Activated T-cell treated with anti-CD3 and anti-CD28 coated beads, Interleukin-2, amount 50 U/mL, for 4 hours (primary cell): Measurements from ENCODE around the gene GAPVD1. TPM values are rescaled to one million over a fixed set of nuclear protein-coding genes. Genes with fewer than 3 reads are reported as not detected.

Experiments used
- ATAC-seq, 2 donors: fragments of 200-7000 bp; cut with Tn5 transposase; one replicate each; pipeline ENCODE4 v1.10.0; 2021
- DNase-seq: peaks from one replicate; pipeline ENCODE4 v3.0.0-alpha.2; 2020
- H3K27me3 Mint-ChIP-seq: one replicate; pipeline ENCODE4 v1.8.0; 2021; ENCODE audit warnings: low read depth, mixed read lengths
- H3K36me3 Mint-ChIP-seq: one replicate; pipeline ENCODE4 v1.8.0; 2022; ENCODE audit warnings: mixed read lengths; ENCODE audit not compliant: insufficient read depth
- H3K4me1 Mint-ChIP-seq: one replicate; pipeline ENCODE4 v1.8.0; 2021; ENCODE audit warnings: low read depth, mixed read lengths
- H3K4me3 Mint-ChIP-seq: one replicate; pipeline ENCODE4 v1.8.0; 2021; ENCODE audit warnings: mild to moderate bottlenecking, moderate library complexity, mixed read lengths
- H3K9me3 Mint-ChIP-seq: one replicate; pipeline ENCODE4 v1.8.0; 2021; ENCODE audit warnings: mixed read lengths
- total RNA-seq, 3 donors: library from RNA; stranded (reverse); gene quantifications; one replicate each; pipeline ENCODE4 v1.2.1, GENCODE V29; 2021

The GAPVD1 gene
- total RNA-seq, 3 donors from 2014 or later, result 42.0 to 45.4 (median 45.1) TPM

DNA sequence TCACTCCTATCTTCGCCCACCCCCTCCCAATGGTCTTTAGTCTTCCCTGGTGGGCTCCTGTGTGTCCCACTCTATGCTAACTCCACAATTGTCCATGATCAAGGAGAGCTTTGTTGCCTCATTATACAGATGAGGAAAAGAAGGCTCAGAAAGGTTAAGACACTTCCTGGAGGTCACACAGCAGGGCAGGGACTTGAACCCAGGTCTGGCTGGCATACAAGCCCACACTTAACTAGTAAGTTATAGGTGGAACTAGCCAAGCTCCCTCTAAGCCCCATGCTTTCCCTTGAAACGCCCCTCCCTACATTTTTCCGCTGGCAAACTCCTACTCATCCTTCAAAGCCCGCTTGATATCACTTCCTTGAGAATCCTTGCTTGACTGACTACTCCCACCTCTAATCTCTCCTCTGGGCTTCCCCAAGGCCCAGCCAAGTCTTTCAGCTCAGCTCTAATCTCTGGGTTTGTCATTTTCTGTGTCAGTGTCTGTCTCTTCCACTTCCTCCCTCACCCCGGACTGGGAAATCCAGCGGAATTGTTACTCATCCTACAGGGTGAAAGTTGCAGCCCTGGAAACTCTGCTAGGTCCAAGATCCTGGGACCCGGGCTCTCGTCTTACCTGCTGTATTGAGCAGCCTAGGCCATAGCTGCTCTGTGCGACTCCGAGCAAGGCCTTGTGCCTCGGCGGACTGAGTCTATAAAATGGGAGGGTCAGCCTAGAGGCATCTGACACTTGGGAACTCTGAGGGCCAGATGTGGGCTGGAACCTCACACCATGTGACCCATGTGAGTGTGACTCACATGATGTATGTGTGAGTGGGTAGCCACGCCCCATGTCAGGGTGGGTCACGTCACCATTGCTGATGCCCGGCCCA is 144.5 kb downstream of the GAPVD1 start:
- H3K9me3 Mint-ChIP-seq, result no peaks in the 10 kb centered on the region
- H3K4me3 Mint-ChIP-seq, result peak overlapping the region; percentile 2
- DNase-seq (no peak), ATAC-seq (no peak)
- H3K36me3 Mint-ChIP-seq, result no peaks in the 10 kb centered on the region
- H3K4me1 Mint-ChIP-seq, result peaks cover 8% of the 10 kb centered on the region
- H3K27me3 Mint-ChIP-seq, result peaks cover 30% of the 10 kb centered on the region

DNA sequence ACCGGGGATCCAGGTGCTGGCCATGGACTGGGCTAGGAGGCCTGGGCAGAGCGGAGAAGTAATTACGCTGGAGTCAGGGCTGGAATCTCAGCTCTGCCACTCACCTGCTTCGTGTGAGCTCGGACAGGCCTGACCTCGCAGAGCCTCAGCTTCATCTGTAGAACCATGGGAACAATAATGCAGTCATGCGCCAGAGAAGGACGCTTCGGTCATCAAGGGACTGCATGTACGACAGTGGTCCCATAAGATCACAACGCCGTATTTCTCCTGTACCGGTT is 145.1 kb downstream of the GAPVD1 start:
- no peaks in the 10 kb centered on the region for H3K36me3 Mint-ChIP-seq
- peaks cover 8% of the 10 kb centered on the region for H3K4me1 Mint-ChIP-seq
- DNase-seq (no peak), ATAC-seq (no peak)
- no peaks in the 10 kb centered on the region for H3K9me3 Mint-ChIP-seq
- no peak overlapping the region for H3K4me3 Mint-ChIP-seq
- H3K27me3 Mint-ChIP-seq, result peaks cover 32% of the 10 kb centered on the region

DNA sequence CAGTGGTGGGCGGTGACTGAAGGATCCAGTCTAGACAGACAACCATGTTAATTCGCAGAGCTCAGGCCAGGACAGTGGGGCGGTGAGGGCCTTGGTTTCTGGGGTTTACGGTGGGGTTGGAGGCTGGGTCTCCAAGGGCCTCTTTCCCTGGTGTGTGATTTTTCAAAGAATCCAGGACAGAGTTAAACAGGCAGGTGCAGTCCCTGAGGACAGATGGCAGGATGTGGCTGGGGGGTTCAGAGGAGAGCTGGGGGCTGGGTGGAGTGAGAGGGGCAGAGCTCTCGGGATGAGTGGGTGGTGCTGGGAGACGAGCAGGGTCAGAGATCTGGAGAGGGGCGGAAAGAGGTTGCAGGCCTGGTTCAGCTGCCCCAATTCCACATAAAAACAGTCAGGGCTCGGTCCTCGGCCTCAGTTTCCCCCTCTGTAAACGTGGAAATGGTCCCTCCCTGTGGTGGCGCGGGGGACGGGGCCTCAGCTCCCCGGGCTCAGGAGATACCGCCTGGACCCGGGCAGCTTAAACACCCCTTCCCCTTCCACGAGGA is 145.9 kb downstream of the GAPVD1 start:
- Mint-ChIP-seq H3K9me3 (no peaks in the 10 kb centered on the region), H3K4me3 (peak overlapping the region; percentile 46), H3K36me3 (no peaks in the 10 kb centered on the region), H3K4me1 (peaks cover 8% of the 10 kb centered on the region), H3K27me3 (peaks cover 32% of the 10 kb centered on the region)
- ATAC-seq (peak; percentile 8 to 9), DNase-seq (no peak)

DNA sequence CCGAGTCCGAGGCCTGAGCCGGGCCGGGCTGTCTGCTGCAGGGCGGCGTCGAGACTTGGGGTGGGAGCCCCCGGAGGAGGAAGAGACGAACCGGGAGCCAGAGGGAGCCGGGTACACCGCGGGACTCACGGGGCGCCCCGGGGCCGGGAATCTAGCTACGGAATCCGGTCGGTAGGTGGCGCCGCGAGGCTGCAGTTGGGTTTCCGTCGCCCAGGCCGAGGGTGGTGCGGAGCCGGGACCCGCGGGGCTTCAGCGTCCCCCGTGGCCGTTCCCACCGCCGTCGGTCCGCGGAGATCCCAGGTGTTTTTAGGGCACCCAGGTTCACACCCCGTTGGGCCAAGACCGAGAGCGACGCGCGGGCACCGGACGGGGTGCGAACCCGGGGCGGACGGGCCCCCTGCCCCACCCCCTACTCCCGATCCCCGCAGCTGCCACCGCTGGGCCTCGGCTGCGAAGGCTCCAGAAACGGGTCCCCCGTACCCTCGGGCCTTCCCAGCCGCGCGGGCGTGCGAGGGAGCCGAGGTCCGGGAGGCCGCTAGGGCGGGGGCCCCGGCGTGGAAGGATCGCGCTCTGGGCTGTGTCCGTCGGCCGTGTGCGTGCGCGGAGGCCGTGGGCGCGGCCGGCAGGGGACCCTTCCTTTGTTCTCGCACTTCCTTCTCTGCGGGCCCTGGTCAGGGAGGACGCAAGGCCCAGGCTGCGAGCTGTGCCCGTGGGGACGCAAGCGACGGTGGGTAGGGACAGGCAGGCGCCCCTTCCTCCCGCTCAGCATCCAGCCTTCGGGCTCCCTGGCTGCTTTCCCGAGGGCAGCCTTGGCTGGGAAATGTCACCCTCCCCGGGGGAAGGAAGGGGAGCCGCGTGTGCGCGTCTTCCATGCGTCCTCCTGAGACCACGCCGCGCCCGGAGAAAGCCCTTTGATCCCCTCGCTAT is 146.6 kb downstream of the GAPVD1 start:
- DNase-seq (peak; percentile 76), ATAC-seq (peak; percentile 89)
- Mint-ChIP-seq H3K9me3 (no peaks in the 10 kb centered on the region), H3K4me1 (peaks cover 8% of the 10 kb centered on the region), H3K36me3 (no peaks in the 10 kb centered on the region), H3K27me3 (peaks cover 32% of the 10 kb centered on the region), H3K4me3 (peak overlapping the region; percentile 78)

DNA sequence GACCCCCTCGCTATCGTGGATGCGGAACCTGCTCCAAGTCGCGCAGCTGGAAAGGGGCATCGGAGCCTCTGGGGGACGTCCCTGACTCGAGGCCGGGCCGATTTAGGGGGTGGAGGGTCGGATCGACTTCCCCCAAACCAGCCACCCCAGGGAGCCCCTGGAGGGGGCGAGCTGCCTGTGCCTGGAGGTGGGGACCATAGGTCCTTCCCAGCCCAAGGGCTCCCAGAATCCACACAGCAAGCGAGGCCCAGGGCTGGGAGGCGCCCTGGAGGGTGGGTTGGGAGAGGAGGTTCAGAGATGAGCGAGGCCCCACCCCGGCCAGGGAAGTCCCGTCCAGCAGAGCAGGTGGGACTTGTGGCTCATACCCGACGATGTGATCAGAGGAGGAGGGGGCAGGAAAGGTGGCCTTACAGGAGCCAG is 147.6 kb downstream of the GAPVD1 start:
- DNase-seq, result no peak
- peaks cover 8% of the 10 kb centered on the region for H3K4me1 Mint-ChIP-seq
- peak overlapping the region; percentile 78 for H3K4me3 Mint-ChIP-seq
- ATAC-seq, result peak in 1 of 2 donors; percentile 17
- no peaks in the 10 kb centered on the region for H3K9me3 Mint-ChIP-seq
- H3K36me3 Mint-ChIP-seq, result no peaks in the 10 kb centered on the region
- peaks cover 32% of the 10 kb centered on the region for H3K27me3 Mint-ChIP-seq

DNA sequence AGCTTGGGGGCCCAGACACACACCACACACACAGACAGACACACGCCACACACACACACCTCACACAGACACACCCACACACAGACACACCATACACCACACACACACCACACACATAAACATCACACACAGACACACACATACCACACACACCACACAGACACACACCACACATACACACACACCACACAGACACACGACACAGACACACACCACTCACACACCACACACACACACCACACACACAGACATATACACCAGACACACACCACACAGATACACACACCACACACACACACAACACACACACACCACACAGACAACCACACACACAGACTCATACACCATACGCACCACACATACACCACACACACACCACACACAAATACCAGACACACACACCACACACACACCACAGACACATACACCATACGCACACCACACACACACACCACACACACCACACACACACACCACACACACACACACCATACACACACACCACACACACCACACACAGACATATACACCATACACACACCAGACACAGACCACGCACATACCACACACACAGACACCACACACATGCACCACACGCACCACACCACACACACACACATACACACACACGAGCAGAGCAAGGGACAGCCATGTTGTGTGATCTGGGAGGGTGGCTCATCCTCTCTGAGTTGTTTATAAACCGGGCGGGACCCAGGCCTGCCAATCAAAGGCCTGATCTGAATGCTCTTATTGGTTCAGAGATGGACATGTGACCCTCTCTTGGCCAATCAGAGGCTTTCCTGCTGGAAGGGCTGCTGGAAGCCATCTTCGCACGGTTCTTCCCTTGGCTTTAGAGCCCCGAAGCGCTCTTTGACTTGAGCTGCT is 148.3 kb downstream of the GAPVD1 start:
- peaks cover 8% of the 10 kb centered on the region for H3K4me1 Mint-ChIP-seq
- DNase-seq (no peak), ATAC-seq (peak; percentile 52 to 54)
- peaks cover 32% of the 10 kb centered on the region for H3K27me3 Mint-ChIP-seq
- H3K9me3 Mint-ChIP-seq, result no peaks in the 10 kb centered on the region
- H3K36me3 Mint-ChIP-seq, result no peaks in the 10 kb centered on the region
- peak overlapping the region; percentile 47 for H3K4me3 Mint-ChIP-seq

DNA sequence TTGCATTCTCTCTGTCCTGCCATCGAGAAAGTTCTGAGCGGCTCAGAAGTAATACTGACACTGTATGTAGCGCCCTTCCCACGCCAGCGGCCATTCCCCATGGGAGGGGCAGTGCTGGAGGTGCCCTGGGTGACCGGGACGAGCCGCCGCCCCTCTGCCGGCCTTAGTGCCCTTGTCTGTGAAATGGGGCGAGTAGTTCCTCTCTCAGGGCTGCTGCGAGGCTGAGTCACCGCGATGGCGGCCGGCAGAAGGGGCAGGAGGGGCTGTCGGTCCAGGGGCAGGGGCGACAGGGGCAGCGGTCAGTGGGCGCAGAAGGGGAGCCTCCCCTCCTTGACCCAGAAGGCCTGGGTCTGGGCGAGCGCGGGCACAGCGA is 148.9 kb downstream of the GAPVD1 start:
- DNase-seq (no peak), ATAC-seq (no peak)
- Mint-ChIP-seq H3K27me3 (peaks cover 32% of the 10 kb centered on the region), H3K4me1 (peaks cover 8% of the 10 kb centered on the region), H3K4me3 (peak overlapping the region; percentile 47), H3K36me3 (no peaks in the 10 kb centered on the region), H3K9me3 (no peaks in the 10 kb centered on the region)

DNA sequence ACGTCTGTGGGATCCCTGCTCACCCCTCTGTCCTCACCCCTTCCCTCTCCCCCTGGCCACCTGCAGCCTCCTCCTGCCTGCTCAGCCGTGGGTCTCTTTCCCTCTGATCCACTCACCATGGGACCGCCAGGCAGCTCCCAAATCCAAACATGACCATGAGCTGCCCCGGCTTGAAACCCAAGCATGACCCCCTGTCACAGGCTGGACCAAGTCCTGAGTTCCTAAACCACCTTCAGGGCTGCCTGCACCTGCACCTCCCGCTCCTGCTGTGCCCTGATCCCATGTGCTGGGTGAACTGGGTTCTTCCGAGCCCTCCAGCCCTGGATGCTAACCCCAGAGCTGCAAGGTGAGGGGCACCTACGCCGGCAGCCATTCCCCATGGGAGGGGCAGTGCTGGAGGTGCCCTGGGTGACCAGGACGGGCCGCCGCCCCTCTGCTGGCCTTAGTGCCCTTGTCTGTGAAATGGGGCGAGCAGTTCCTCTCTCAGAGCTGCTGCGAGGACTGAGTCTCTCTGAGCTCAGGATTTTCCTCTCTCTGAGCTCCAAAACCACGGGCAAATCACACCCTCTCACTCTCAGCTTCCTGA is 149.6 kb downstream of the GAPVD1 start:
- Mint-ChIP-seq H3K4me1 (peaks cover 8% of the 10 kb centered on the region), H3K36me3 (no peaks in the 10 kb centered on the region), H3K27me3 (peaks cover 31% of the 10 kb centered on the region), H3K9me3 (no peaks in the 10 kb centered on the region), H3K4me3 (no peak overlapping the region)
- ATAC-seq (no peak), DNase-seq (no peak)

DNA sequence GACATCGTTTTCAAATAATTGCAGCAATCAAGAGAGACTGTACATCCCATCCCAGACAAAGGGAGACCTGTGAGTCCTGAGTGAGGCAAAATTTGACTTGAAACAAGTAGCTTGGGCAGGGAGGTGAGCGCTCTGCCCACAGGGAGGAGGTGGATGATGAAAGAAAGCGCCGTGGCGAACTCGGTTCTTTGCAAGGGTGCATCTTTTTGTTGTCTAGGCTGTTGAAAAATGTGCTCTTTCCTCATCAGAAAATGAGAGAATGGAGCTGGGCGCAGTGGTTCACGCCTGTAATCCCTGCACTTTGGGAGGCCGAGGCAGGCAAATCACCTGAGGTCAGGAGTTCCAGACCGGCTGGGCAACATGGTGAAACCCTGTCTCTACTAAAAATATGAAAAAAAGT is 150.5 kb downstream of the GAPVD1 start:
- DNase-seq, result no peak
- Mint-ChIP-seq H3K4me1 (peaks cover 8% of the 10 kb centered on the region), H3K36me3 (no peaks in the 10 kb centered on the region), H3K9me3 (no peaks in the 10 kb centered on the region), H3K4me3 (no peak overlapping the region), H3K27me3 (peaks cover 22% of the 10 kb centered on the region)
- no peak for ATAC-seq

DNA sequence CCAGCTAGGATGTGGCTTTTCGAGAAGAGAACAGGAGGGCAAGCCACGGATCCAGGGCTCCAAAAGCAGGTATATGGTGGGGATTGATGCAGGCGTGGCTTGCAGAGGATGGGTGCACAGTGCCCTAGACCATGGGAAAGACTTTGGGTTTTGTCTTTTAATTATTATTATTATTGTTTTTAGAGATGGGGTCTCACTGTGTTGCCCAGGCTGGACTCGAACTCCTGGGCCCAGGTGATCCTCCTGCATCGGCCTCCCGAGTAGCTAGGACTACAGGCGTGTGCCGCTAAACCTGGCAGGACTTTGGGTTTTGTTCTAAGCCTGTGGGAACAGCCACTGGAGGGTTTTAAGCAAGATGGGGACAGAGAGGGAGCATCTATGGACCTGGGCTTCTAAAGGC is 152.0 kb downstream of the GAPVD1 start:
- peaks cover 18% of the 10 kb centered on the region for H3K27me3 Mint-ChIP-seq
- peaks cover 6% of the 10 kb centered on the region for H3K4me1 Mint-ChIP-seq
- no peak overlapping the region for H3K4me3 Mint-ChIP-seq
- ATAC-seq, result no peak
- no peak for DNase-seq
- no peaks in the 10 kb centered on the region for H3K36me3 Mint-ChIP-seq
- H3K9me3 Mint-ChIP-seq, result no peaks in the 10 kb centered on the region

DNA sequence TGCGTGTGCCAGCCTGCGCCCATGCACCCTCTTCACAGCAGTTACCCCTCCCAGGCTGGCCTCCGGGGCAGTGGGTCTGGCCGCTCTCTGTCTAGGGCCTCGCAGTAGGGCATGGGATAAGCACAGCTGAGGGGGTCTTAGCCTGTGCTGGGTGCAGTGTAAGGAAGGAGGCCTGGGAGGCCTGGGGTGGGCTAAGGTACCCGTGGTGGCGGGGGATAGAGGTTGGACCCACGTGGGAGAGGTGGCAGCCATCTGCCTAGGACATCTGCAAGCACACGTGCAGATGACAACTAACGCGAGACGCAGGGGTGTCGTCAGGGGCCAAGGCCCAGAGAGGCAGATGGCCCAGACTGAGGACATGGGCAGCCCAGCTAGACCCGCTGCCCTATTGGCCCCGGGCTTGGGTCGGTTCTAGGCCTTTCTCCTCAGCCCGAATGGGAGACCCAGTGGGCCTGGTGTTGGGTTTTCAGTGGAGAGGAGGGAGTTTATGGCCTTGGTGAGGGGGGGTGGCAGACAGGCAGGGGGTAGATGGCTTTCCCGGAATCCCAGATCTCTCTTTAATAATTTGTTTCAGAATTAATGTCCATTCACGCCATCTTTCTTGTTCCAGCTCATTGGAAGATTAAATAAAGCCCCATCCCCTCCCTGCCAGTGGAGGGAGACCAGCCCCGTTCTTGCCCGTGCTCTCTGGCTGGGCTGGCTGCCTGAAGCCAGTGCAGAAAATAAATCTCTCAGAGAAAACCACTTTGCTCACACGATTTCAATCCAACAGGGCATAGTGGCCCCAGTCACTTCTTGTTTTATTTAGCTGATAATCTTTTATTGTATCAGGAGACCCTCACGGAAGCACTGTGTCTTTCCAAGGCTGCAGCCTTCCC is 154.2 kb downstream of the GAPVD1 start:
- Mint-ChIP-seq H3K27me3 (peaks cover 4% of the 10 kb centered on the region), H3K36me3 (no peaks in the 10 kb centered on the region), H3K4me1 (no peaks in the 10 kb centered on the region), H3K4me3 (no peak overlapping the region), H3K9me3 (no peaks in the 10 kb centered on the region)
- ATAC-seq (no peak), DNase-seq (no peak)

DNA sequence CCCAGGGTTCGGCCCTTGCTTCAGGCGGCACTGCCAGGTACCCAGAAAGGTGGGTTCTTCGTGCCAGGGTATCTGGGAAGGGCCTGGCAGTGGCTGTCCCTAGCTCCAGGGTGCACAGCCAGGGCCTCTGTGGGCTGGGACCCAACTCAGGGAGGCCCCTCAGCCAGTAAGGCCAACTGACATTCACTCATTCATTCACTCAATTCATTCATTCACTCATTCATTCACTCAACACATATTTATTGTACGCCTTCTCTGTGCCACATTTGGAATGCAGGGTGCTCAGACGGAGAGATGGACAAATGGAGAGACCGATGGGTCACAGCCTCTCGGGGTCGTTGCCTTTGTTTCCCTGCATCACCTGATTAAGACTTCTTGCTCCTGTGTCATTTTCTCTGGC is 154.9 kb downstream of the GAPVD1 start:
- Mint-ChIP-seq H3K27me3 (no peaks in the 10 kb centered on the region), H3K4me3 (no peak overlapping the region), H3K36me3 (no peaks in the 10 kb centered on the region)

More for the DNA sequence above, 154.9 kb downstream of the GAPVD1 start:
- no peaks in the 10 kb centered on the region for H3K9me3 Mint-ChIP-seq
- ATAC-seq (no peak), DNase-seq (no peak)
- no peaks in the 10 kb centered on the region for H3K4me1 Mint-ChIP-seq
